Stimulated activated CD8-positive, alpha-beta memory T cell treated with anti-CD3 and anti-CD28 coated beads, Interleukin-7, amount 100 ng/mL, for 24 hours (primary cell): ENCODE measurements around the gene MLIP.

Source experiments
- DNase-seq: peaks from one replicate; pipeline ENCODE4 v3.0.0-alpha.2; 2020; ENCODE audit warnings: low read depth

MLIP gene

DNA sequence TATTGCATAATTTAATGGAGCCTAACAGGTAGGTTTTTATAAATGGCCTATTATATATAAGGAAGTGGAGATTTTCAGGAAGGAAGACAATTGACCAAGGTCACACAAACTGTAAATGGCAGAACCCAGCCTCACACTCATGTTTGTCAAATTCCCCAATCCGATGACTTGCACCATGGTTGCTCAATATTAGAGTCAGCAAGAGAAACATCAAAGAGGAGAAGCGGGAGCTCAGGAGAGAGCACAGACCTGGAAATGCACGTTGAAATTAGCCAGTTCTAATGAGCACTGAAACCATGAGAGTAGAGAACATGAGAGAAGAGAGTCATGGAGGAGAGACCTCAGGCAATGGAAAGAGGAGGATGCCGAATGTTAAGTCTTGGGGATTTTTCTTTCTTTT lies 13.5 kb upstream of the MLIP start:
- DNase-seq, result no peak

GRCh38 chr6:54098450-54099044 lies 12.7 kb upstream of the MLIP start:
- no peak for DNase-seq

- DNase-seq, result no peak
Measured at GRCh38 chr6:54099225-54099624, 12.0 kb upstream of the MLIP start.

- no peak for DNase-seq
Measured at GRCh38 chr6:54100411-54101006, 10.7 kb upstream of the MLIP start.

- no peak for DNase-seq
Measured at GRCh38 chr6:54102238-54102637, 9.0 kb upstream of the MLIP start.

DNA sequence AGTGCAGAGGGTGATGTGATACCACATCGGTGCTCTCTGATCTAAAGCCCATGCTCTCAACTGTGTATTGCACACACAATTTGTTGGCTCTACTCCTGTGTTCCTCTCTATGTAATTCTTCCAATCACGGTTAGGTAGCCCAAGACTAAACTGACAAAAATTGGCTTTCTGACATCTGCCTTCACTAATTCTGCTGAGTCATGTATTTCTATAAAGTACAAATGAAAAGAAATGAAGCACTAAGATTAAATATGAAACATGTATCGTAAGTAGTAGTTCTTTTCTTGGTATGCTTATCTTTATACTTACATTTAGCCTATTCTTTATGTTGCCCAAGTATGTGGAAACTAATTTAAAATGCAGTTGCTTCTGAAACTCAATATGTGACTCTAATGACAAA lies 7.7 kb upstream of the MLIP start:
- DNase-seq, result no peak

DNA sequence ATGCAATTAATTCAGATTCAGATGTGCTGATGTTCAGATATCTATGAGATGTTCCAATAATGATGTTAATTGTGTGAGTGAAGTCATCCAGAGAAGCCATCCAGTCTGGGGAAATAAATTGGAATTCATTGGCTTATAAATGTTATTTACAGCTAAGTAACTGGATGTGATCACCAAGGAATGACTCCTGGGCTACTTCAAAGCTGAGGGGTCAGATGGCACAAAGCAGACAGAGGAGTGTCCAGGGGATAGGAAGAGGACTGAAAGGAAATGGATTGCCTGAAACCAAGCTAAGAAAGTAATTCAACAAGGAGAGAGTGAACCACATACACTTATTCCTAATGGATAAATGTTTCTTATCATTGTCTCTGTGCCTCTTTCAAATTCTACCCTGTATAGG lies 4.5 kb upstream of the MLIP start:
- no peak for DNase-seq

DNA sequence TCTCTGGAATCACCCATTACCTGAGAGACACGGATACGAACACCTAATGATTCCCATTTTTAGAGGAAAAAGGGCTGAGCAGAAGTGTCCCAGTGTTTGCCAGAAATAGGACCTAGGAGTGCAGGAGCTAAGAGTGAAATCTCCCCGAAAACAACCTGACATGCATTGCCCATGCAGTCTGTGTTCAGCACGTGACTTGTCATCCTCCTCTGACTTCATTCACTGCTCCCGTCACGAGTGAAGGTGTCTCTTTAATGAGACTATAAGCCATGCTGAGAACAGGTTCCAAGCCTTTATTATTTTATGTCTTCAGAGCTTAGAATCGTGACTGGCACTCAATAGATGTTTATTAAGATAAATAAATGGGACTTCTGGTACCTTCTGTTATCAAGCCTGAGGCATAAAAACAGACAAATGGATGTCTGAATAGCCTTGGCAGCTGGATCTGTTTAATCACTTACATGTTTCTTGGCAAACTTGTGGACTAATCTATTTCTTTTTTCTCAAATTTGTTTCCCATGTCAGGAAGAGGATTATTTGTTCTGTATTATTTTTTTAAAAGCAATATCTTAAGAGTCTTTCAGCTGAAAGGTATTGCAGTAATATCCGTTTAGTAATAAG lies 3.7 kb upstream of the MLIP start:
- DNase-seq, result no peak

GRCh38 chr6:54108271-54108670 lies 3.0 kb upstream of the MLIP start:
- DNase-seq, result no peak

DNA sequence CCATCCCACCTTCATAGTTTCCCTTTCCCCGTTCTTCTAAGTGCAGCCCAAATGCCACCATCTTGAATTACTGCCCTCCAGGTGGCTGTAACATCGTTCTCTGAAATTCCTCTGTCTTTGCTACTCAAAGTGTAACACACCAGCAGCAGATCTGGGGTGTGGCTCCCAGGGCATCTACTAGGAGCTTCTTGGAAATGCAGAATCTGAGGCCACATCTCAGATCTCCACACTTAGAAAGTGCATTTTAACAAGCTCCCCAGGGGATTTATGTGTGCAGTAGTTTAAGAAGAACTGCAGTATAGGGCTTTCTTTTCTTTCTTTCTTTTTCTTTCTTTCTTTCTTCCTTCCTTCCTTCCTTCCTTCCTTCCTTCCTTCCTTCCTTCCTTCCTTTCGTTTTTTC lies 1.7 kb upstream of the MLIP start:
- no peak for DNase-seq

GRCh38 chr6:54112151-54112650 lies 958 bp downstream of the MLIP start:
- no peak for DNase-seq

DNA sequence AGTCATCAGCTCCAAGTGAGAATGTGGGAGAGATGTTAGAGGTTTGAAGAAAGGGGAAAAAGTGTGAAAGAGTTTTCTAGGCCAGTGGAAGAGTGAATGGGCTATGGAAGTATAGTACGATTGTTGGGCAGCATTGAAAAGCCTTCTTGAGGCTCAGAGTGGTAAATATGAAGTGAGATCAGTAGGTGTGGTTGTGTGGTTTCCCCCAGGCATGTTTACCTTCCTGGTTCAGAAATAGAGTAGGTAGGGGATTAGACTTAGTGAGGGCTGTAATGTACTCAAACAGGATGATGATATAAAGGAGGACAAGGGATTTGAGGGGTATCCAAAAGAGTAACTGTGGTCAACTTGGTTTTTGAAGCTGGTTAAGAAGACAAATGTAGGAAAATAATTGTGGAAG lies 3.7 kb downstream of the MLIP start:
- DNase-seq, result no peak

GRCh38 chr6:54115966-54116365 lies 4.7 kb downstream of the MLIP start:
- DNase-seq, result no peak

- no peak for DNase-seq
Measured at GRCh38 chr6:54118117-54118516, 6.9 kb downstream of the MLIP start.

DNA sequence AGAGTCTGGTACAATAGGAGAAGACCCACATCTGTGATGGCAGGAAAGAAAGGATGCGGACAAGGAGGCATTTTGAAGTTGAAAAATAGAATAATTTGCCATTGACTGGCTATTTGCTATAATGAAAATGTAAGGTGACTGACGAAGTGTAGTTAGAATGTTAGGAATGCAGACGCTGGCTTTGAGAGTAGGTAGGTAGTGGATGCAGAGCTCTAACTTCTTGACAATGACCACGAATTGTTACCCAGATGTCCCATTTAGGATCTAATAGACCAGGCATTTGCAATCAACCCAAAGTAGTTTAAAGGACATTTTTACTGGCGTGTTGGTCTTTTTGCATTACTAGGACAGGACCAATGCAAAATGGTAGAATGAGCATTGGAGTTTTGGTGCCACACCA lies 14.2 kb downstream of the MLIP start:
- no peak for DNase-seq

DNA sequence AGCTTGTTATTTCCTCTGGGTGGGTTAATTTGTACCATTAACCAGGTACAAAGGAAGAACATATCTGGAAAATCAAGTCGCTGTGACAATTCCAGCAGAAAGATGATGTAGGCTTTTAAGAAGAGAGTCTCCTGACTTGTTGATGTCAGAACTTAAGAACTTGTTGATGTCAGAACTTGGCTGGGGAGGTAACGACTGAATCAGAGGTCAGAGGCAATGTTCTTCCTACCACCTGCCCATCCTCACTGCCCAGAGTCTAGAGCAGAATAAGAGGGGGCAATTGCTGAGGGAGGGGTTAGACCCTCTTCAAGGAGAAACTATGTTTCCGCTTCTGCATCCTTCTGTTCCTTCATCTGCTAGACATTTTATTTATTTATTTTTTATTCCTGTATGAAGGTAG lies 18.9 kb downstream of the MLIP start:
- no peak for DNase-seq

GRCh38 chr6:54132587-54132986 lies 21.3 kb downstream of the MLIP start:
- DNase-seq, result no peak

DNA sequence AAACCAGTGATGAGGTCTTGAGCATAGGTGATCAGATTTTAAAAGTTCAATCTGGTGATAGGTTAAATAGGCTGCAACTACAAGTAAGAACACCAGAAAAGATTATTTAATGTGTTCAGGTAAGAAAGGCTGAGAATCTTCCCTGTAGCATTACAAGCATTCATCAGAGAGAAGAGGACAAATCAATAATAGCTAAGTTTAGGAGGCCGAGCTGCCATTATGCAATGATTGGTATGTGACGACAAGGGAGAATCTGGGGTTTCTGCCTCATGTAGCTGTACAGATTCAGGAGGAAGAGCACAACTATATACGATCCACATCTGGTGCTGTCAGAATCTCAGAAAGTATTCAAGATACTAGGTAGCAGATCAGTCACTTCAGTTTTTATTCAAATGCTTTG lies 21.9 kb downstream of the MLIP start:
- no peak for DNase-seq

GRCh38 chr6:54134935-54135334 lies 23.7 kb downstream of the MLIP start:
- no peak for DNase-seq

DNA sequence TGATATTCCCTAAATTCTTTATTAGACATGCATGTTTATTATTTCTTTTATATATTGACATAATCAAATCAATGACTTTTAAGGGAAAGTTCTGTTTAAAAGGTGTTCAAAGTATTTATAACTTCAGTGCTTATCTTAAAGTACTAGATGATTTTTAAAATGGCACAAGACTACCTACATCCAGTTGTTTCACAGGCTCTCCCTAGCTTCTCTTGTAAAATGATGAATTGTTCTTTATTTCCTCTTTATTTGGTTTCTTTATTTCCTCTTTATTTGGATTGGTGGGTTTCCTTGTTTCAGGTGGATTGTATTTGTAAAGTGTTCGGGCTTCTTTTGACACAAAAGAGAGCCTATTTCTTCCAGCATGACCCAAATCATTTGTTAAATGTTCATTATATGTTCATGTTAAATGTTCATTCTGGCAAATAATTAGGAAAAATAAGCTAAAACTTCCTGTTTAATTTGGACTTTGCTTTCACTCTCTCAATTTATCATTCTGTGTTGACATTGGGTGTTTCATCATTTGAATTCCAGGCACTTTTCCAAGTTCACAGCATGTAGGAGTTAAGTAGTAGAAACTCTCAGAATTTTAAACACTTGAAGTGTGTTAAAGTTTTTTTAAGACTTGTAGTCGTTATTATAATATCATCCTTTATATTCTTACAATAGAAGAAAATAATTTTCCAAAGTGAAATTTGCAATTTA lies 24.6 kb downstream of the MLIP start:
- DNase-seq, result no peak

DNA sequence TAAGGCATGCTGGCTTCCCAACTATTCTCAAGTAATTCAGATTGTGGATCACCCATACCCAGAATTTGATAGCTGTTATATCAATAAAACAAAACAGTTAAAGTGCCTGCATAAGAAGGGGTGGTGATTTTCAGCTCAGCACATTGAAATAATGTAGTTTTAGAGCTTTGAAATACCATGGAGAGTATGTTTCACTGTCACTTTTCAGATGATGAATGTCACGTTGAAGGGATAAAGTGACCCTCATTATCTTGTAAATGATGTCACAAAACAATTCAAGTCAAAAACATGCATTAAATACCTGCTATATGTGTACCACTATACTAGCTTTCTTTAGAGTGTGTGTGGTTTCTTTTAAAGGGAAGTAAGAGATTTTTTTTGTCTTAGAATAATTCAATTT lies 27.6 kb downstream of the MLIP start:
- no peak for DNase-seq

- no peak for DNase-seq
Measured at GRCh38 chr6:54140811-54141210, 29.6 kb downstream of the MLIP start.

DNA sequence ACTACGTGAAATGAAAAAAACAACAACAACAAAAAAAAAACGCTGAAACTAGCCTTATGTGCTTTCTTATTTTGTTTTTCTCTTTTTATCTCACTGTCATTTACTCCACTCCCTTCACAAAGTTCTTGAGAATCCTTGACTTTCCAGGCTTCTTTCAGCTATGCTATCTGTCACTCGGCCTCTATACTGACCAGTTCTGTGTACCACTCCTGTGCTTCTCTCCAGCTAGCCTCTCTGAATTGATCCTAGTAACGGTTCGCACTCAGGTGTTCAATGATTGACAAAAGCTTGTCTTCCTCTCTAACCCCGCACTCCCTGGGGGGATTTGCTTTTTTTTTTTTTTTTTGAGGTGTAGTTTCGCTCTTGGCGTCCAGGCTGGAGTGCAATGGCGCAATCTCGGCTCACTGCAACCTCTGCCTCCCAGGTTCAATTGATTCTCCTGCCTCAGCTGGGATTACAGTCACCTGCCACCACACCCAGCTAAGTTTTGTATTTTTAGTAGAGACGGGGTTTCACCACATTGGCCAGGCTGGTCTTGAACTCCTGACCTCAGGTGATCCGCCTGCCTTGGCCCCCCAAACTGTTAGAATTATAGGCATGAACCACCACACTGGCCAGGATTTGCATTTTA lies 31.8 kb downstream of the MLIP start:
- no peak for DNase-seq
